Measurements from ENCODE around the gene STRIP2.

- TF ChIP-seq, protein P1, sequence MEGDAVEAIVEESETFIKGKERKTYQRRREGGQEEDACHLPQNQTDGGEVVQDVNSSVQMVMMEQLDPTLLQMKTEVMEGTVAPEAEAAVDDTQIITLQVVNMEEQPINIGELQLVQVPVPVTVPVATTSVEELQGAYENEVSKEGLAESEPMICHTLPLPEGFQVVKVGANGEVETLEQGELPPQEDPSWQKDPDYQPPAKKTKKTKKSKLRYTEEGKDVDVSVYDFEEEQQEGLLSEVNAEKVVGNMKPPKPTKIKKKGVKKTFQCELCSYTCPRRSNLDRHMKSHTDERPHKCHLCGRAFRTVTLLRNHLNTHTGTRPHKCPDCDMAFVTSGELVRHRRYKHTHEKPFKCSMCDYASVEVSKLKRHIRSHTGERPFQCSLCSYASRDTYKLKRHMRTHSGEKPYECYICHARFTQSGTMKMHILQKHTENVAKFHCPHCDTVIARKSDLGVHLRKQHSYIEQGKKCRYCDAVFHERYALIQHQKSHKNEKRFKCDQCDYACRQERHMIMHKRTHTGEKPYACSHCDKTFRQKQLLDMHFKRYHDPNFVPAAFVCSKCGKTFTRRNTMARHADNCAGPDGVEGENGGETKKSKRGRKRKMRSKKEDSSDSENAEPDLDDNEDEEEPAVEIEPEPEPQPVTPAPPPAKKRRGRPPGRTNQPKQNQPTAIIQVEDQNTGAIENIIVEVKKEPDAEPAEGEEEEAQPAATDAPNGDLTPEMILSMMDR (IDR thresholded peaks at IDR 0.05): no peak
- TF ChIP-seq POLR2A (IDR thresholded peaks at IDR 0.05): no peak
These were observed 18.5 kb downstream of the STRIP2 start for GRCh38 chr7:129452589-129453231.
